Activated naive CD4-positive, alpha-beta T cell treated with anti-CD3 and anti-CD28 coated beads for 36 hours (primary cell): ENCODE data around the gene HOXB9. TPM values are rescaled to one million over a fixed set of nuclear protein-coding genes. Genes with fewer than 3 reads are reported as not detected.
A peak's percentile ranks its signal among the peaks of the same experiment; 100 is the strongest.

Source experiments
- CTCF ChIA-PET: fragments of 350-600 bp; sonication (Branson Sonifier 250); formaldehyde crosslinking; loops from one replicate; lab custom pipeline; 2021; ENCODE audit warnings: antibody characterized with exemption; lab: Charles Lee
- DNase-seq: peaks from one replicate; pipeline ENCODE4 v3.0.0-alpha.2; 2020
- H3K27ac Mint-ChIP-seq: one replicate; pipeline ENCODE4 v1.8.0; 2021; ENCODE audit warnings: mild to moderate bottlenecking, mixed read lengths
- H3K27me3 Mint-ChIP-seq: one replicate; pipeline ENCODE4 v1.8.0; 2021; ENCODE audit warnings: low read depth, mixed read lengths
- H3K36me3 Mint-ChIP-seq: one replicate; pipeline ENCODE4 v1.8.0; 2021; ENCODE audit warnings: low read depth, mixed read lengths
- H3K4me1 Mint-ChIP-seq: one replicate; pipeline ENCODE4 v1.8.0; 2021; ENCODE audit warnings: low read depth, mixed read lengths
- H3K4me3 Mint-ChIP-seq: one replicate; pipeline ENCODE4 v1.8.0; 2021; ENCODE audit warnings: mild to moderate bottlenecking, moderate library complexity, mixed read lengths
- H3K9me3 Mint-ChIP-seq: one replicate; pipeline ENCODE4 v1.8.0; 2021; ENCODE audit warnings: mixed read lengths
- intact Hi-C: fragments of 100-400 bp; cut with micrococcal nuclease; formaldehyde crosslinking; loops from one replicate; pipeline ENCODE4 v1.15.1; 2023
- total RNA-seq, 2 experiments: library from RNA; stranded (reverse); gene quantifications; one replicate each; pipeline ENCODE4 v1.2.3, GENCODE V29; 2021

HOXB9 gene
- total RNA-seq, 2 experiments from 2014 or later: 6.7 to 6.9 TPM

- H3K27ac Mint-ChIP-seq: no peak overlapping the region
- CTCF ChIA-PET: interaction anchor here (0.6 to 3.5 kb wide), 2 partner anchors 8 to 217 kb away, joined by 3 to 29 read pairs; no protein-coding TSS in a partner anchor
- peaks cover 7% of the 10 kb centered on the region for H3K4me1 Mint-ChIP-seq
- H3K9me3 Mint-ChIP-seq: no peaks in the 10 kb centered on the region
- H3K36me3 Mint-ChIP-seq: no peaks in the 10 kb centered on the region
- peaks cover 71% of the 10 kb centered on the region for H3K27me3 Mint-ChIP-seq
- no peak for DNase-seq
- intact Hi-C loops: no loop called here
- no peak overlapping the region for H3K4me3 Mint-ChIP-seq
These were observed 1.7 kb upstream of the HOXB9 start for GRCh38 chr17:48627623-48628521.

GRCh38 chr17:48627118-48627597 is 1.0 kb upstream of the HOXB9 start:
- Mint-ChIP-seq H3K27me3 (peaks cover 71% of the 10 kb centered on the region), H3K9me3 (no peaks in the 10 kb centered on the region), H3K4me3 (peak overlapping the region; percentile 86), H3K27ac (no peak overlapping the region), H3K4me1 (peaks cover 7% of the 10 kb centered on the region), H3K36me3 (no peaks in the 10 kb centered on the region)
- CTCF ChIA-PET: interaction anchor here (0.6 to 3.5 kb wide), 2 partner anchors 9 to 218 kb away, joined by 3 to 29 read pairs; no protein-coding TSS in a partner anchor
- no peak for DNase-seq
- intact Hi-C loops: no loop called here

- H3K27ac Mint-ChIP-seq: no peak overlapping the region
- DNase-seq: peak; percentile 55
- H3K9me3 Mint-ChIP-seq: no peaks in the 10 kb centered on the region
- intact Hi-C loops: loop anchor here (1.0 kb wide), 2 partner anchors 10 to 12 kb away; no protein-coding TSS in a partner anchor
- peaks cover 7% of the 10 kb centered on the region for H3K4me1 Mint-ChIP-seq
- H3K36me3 Mint-ChIP-seq: no peaks in the 10 kb centered on the region
- H3K4me3 Mint-ChIP-seq: peak overlapping the region; percentile 86
- peaks cover 71% of the 10 kb centered on the region for H3K27me3 Mint-ChIP-seq
- CTCF ChIA-PET: interaction anchor here (0.5 to 3.5 kb wide), 8 partner anchors 10 to 186 kb away, joined by 3 to 29 read pairs (median 4); no protein-coding TSS in a partner anchor
These were observed 488 bp downstream of the HOXB9 start for GRCh38 chr17:48625495-48626244.

GRCh38 chr17:48624544-48625494 is 1.3 kb downstream of the HOXB9 start:
- H3K4me1 Mint-ChIP-seq: peaks cover 7% of the 10 kb centered on the region
- CTCF ChIA-PET: interaction anchor here (0.7 to 3.5 kb wide), 7 partner anchors 10 to 38 kb away, joined by 3 to 29 read pairs (median 4); partner anchors contain the start of gene HOXB8
- DNase-seq: peak; percentile 61
- H3K36me3 Mint-ChIP-seq: no peaks in the 10 kb centered on the region
- no peaks in the 10 kb centered on the region for H3K9me3 Mint-ChIP-seq
- no peak overlapping the region for H3K27ac Mint-ChIP-seq
- H3K4me3 Mint-ChIP-seq: peak overlapping the region; percentile 86
- H3K27me3 Mint-ChIP-seq: peaks cover 72% of the 10 kb centered on the region
- intact Hi-C loops: no loop called here

- H3K36me3 Mint-ChIP-seq: no peaks in the 10 kb centered on the region
- no peaks in the 10 kb centered on the region for H3K9me3 Mint-ChIP-seq
- H3K27me3 Mint-ChIP-seq: peaks cover 72% of the 10 kb centered on the region
- H3K27ac Mint-ChIP-seq: no peak overlapping the region
- peak overlapping the region; percentile 47 for H3K4me3 Mint-ChIP-seq
- CTCF ChIA-PET: interaction anchor here (0.7 to 3.0 kb wide), 6 partner anchors 9 to 355 kb away, joined by 3 to 12 read pairs (median 4); partner anchors contain the start of genes HOXB5 and HOXB8
- no peak for DNase-seq
- peaks cover 11% of the 10 kb centered on the region for H3K4me1 Mint-ChIP-seq
- intact Hi-C loops: no loop called here
These were observed 2.0 kb downstream of the HOXB9 start for GRCh38 chr17:48624118-48624517.

GRCh38 chr17:48623583-48623982 is 2.6 kb downstream of the HOXB9 start:
- peaks cover 71% of the 10 kb centered on the region for H3K27me3 Mint-ChIP-seq
- H3K36me3 Mint-ChIP-seq: no peaks in the 10 kb centered on the region
- no peak for DNase-seq
- H3K27ac Mint-ChIP-seq: no peak overlapping the region
- H3K9me3 Mint-ChIP-seq: no peaks in the 10 kb centered on the region
- no peak overlapping the region for H3K4me3 Mint-ChIP-seq
- CTCF ChIA-PET: interaction anchor here (0.7 to 3.0 kb wide), 6 partner anchors 8 to 354 kb away, joined by 3 to 12 read pairs (median 4); partner anchors contain the start of genes HOXB5 and HOXB8
- intact Hi-C loops: no loop called here
- peaks cover 16% of the 10 kb centered on the region for H3K4me1 Mint-ChIP-seq

GRCh38 chr17:48622857-48623256 is 3.3 kb downstream of the HOXB9 start:
- intact Hi-C loops: no loop called here
- CTCF ChIA-PET: interaction anchor here (0.6 to 3.0 kb wide), 4 partner anchors 10 to 262 kb away, joined by 3 to 12 read pairs (median 4); no protein-coding TSS in a partner anchor
- peaks cover 71% of the 10 kb centered on the region for H3K27me3 Mint-ChIP-seq

GRCh38 chr17:48621410-48622392 is 4.5 kb downstream of the HOXB9 start:
- CTCF ChIA-PET: interaction anchor here (0.5 to 3.0 kb wide), 5 partner anchors 8 to 546 kb away, joined by 3 to 12 read pairs (median 5); no protein-coding TSS in a partner anchor
- no peaks in the 10 kb centered on the region for H3K9me3 Mint-ChIP-seq
- no peak for DNase-seq
- no peak overlapping the region for H3K4me3 Mint-ChIP-seq
- H3K27me3 Mint-ChIP-seq: peaks cover 72% of the 10 kb centered on the region
- intact Hi-C loops: no loop called here
- H3K36me3 Mint-ChIP-seq: no peaks in the 10 kb centered on the region
- peaks cover 25% of the 10 kb centered on the region for H3K4me1 Mint-ChIP-seq
- no peak overlapping the region for H3K27ac Mint-ChIP-seq

More at GRCh38 chr17:48622857-48623256, 3.3 kb downstream of the HOXB9 start:
- Mint-ChIP-seq H3K4me3 (no peak overlapping the region), H3K36me3 (no peaks in the 10 kb centered on the region), H3K4me1 (peaks cover 22% of the 10 kb centered on the region), H3K27ac (no peak overlapping the region), H3K9me3 (no peaks in the 10 kb centered on the region)
- no peak for DNase-seq

- CTCF ChIA-PET: interaction anchor here (1.0 kb wide), 1 partner anchor 74 kb away, joined by 3 read pairs; no protein-coding TSS in a partner anchor
- no peak for DNase-seq
- no peak overlapping the region for H3K27ac Mint-ChIP-seq
These were observed 5.6 kb downstream of the HOXB9 start for GRCh38 chr17:48620461-48621139.

More at GRCh38 chr17:48620461-48621139, 5.6 kb downstream of the HOXB9 start:
- peaks cover 23% of the 10 kb centered on the region for H3K4me1 Mint-ChIP-seq
- no peak overlapping the region for H3K4me3 Mint-ChIP-seq
- H3K36me3 Mint-ChIP-seq: no peaks in the 10 kb centered on the region
- intact Hi-C loops: no loop called here
- peaks cover 78% of the 10 kb centered on the region for H3K27me3 Mint-ChIP-seq
- no peaks in the 10 kb centered on the region for H3K9me3 Mint-ChIP-seq
